WTC11 (cell line): ENCODE results near the gene THY1. TPM values are rescaled to one million over a fixed set of nuclear protein-coding genes. Genes with fewer than 3 reads are reported as not detected.

ENCODE experiments used
- ATAC-seq: fragments of 200-7000 bp; cut with Tn5 transposase; 2 replicates; pipeline ENCODE4 v1.10.0; 2021; ENCODE audit warnings: mild to moderate bottlenecking, moderate library complexity
- CTCF ChIA-PET: fragments of 300-600 bp; sonication (Branson Sonifier 250); formaldehyde crosslinking; loops from one replicate; lab custom pipeline; 2021; ENCODE audit warnings: antibody characterized with exemption; lab: Charles Lee
- POLR2A ChIA-PET: fragments of 350-600 bp; sonication (Branson Sonifier 250); formaldehyde crosslinking; loops from one replicate; lab custom pipeline; 2021; ENCODE audit warnings: antibody characterized with exemption; lab: Charles Lee
- DNase-seq: peaks from one replicate; pipeline ENCODE4 v3.0.0; 2021; ENCODE audit warnings: low spot score
- H3K27ac Mint-ChIP-seq: 2 replicates; pipeline ENCODE4 v1.8.0; 2021; ENCODE audit warnings: mixed read lengths
- H3K27me3 Mint-ChIP-seq: 2 replicates; pipeline ENCODE4 v1.8.0; 2021; ENCODE audit warnings: low read depth, mild to moderate bottlenecking, moderate library complexity, mixed read lengths
- H3K36me3 Mint-ChIP-seq: 2 replicates; pipeline ENCODE4 v1.8.0; 2021; ENCODE audit warnings: mixed read lengths
- H3K4me1 Mint-ChIP-seq: 2 replicates; pipeline ENCODE4 v1.8.0; 2022; ENCODE audit warnings: mixed read lengths
- H3K4me3 Mint-ChIP-seq: 2 replicates; pipeline ENCODE4 v1.8.0; 2021; ENCODE audit warnings: mild to moderate bottlenecking, moderate library complexity, mixed read lengths
- H3K9me3 Mint-ChIP-seq: 2 replicates; pipeline ENCODE4 v1.8.0; 2021; ENCODE audit warnings: mixed read lengths
- ATF1 ChIP-seq: sonication (generic); formaldehyde crosslinking; IDR thresholded peaks from 2 replicates; pipeline ENCODE4 v1.8.1; 2023; ENCODE audit warnings: mild to moderate bottlenecking, moderate library complexity, missing genetic modification reagents
- ATF2 ChIP-seq: sonication (generic); formaldehyde crosslinking; IDR thresholded peaks from 2 replicates; pipeline ENCODE4 v1.8.1; 2022; ENCODE audit warnings: low read depth, missing genetic modification reagents, borderline replicate concordance
- CDX4 ChIP-seq: fragments of 250-450 bp; sonication (Bioruptor Pico); IDR thresholded peaks from 2 replicates; pipeline ENCODE4 v1.9.0; 2021; ENCODE audit warnings: moderate library complexity, mild to moderate bottlenecking, inconsistent platforms, borderline replicate concordance
- CREM ChIP-seq: sonication (generic); formaldehyde crosslinking; IDR thresholded peaks from 2 replicates; pipeline ENCODE4 v1.8.1; 2022; ENCODE audit warnings: mild to moderate bottlenecking, missing genetic modification reagents, moderate library complexity
- E2F1 ChIP-seq: sonication (generic); formaldehyde crosslinking; IDR thresholded peaks from 2 replicates; pipeline ENCODE4 v1.8.0; 2022; ENCODE audit warnings: mild to moderate bottlenecking, missing genetic modification reagents
- EMX1 ChIP-seq: fragments of 250-450 bp; sonication (Bioruptor Pico); IDR thresholded peaks from 2 replicates; pipeline ENCODE4 v1.8.0; 2021; ENCODE audit warnings: mild to moderate bottlenecking
- ETV6 ChIP-seq: sonication (generic); formaldehyde crosslinking; IDR thresholded peaks from 2 replicates; pipeline ENCODE4 v1.8.1; 2022; ENCODE audit warnings: mild to moderate bottlenecking, missing genetic modification reagents
- GTF2I ChIP-seq: fragments of 250-450 bp; sonication (Bioruptor Pico); conservative IDR thresholded peaks from 2 replicates; pipeline ENCODE4 v1.4.0; 2021; ENCODE audit warnings: mild to moderate bottlenecking
- MAX ChIP-seq: sonication (generic); formaldehyde crosslinking; IDR thresholded peaks from 2 replicates; pipeline ENCODE4 v1.8.0; 2022; ENCODE audit warnings: mild to moderate bottlenecking, missing genetic modification reagents
- MLX ChIP-seq: sonication (generic); formaldehyde crosslinking; IDR thresholded peaks from 2 replicates; pipeline ENCODE4 v1.8.1; 2023; ENCODE audit warnings: mild to moderate bottlenecking, missing genetic modification reagents, moderate library complexity
- SOX15 ChIP-seq: fragments of 250-450 bp; sonication (Bioruptor Pico); IDR thresholded peaks from 2 replicates; pipeline ENCODE4 v1.9.0; 2021; ENCODE audit warnings: mild to moderate bottlenecking
- TCF7 ChIP-seq: sonication (generic); formaldehyde crosslinking; IDR thresholded peaks from 2 replicates; pipeline ENCODE4 v1.8.0; 2022; ENCODE audit warnings: mild to moderate bottlenecking, low read depth, missing genetic modification reagents, moderate library complexity
- TEAD1 ChIP-seq: sonication (generic); formaldehyde crosslinking; IDR thresholded peaks from 2 replicates; pipeline ENCODE4 v1.8.0; 2022; ENCODE audit warnings: mild to moderate bottlenecking, missing genetic modification reagents
- TP53 ChIP-seq: sonication (generic); formaldehyde crosslinking; IDR thresholded peaks from 2 replicates; pipeline ENCODE4 v1.8.1; 2023; ENCODE audit warnings: mild to moderate bottlenecking, missing genetic modification reagents
- ZMAT4 ChIP-seq: fragments of 250-450 bp; sonication (Bioruptor Pico); IDR thresholded peaks from 2 replicates; pipeline ENCODE4 v1.9.0; 2021; ENCODE audit warnings: mild to moderate bottlenecking
- ZNF121 ChIP-seq: sonication (generic); formaldehyde crosslinking; IDR thresholded peaks from 2 replicates; pipeline ENCODE4 v1.8.0; 2023; ENCODE audit warnings: missing genetic modification reagents
- ZNF138 ChIP-seq: sonication (generic); formaldehyde crosslinking; conservative IDR thresholded peaks from 2 replicates; pipeline ENCODE4 v1.8.1; 2022; ENCODE audit warnings: mild to moderate bottlenecking, moderate library complexity, missing genetic modification reagents
- ZNF263 ChIP-seq: sonication (generic); formaldehyde crosslinking; IDR thresholded peaks from 2 replicates; pipeline ENCODE4 v1.8.1; 2022; ENCODE audit warnings: low read depth, mild to moderate bottlenecking, moderate library complexity, missing genetic modification reagents
- ZNF416 ChIP-seq: fragments of 250-450 bp; sonication (Bioruptor Pico); IDR thresholded peaks from 2 replicates; pipeline ENCODE4 v1.9.0; 2021; ENCODE audit warnings: mild to moderate bottlenecking, inconsistent platforms
- ZNF671 ChIP-seq: fragments of 250-450 bp; sonication (Bioruptor Pico); IDR thresholded peaks from 2 replicates; pipeline ENCODE4 v1.8.0; 2021; ENCODE audit warnings: mild to moderate bottlenecking
- ZSCAN18 ChIP-seq: fragments of 250-450 bp; sonication (Bioruptor Pico); IDR thresholded peaks from 2 replicates; pipeline ENCODE4 v2.1.2; 2022; ENCODE audit warnings: mild to moderate bottlenecking, moderate library complexity
- total RNA-seq: library from RNA; stranded (reverse); gene quantifications from 3 replicates; pipeline ENCODE4 v1.2.3, GENCODE V29; 2021

THY1 gene
- total RNA-seq, 1 experiment from 2014 or later: 325 TPM

GRCh38 chr11:119381181-119381988 lies 41.6 kb downstream of the THY1 start, which contains the start of gene USP2 (continued):
- no peak for TF ChIP-seq TEAD1 (CRISPR knock-in tag)
- no peak for TF ChIP-seq MLX (CRISPR knock-in tag)
- TF ChIP-seq ZNF138 (CRISPR knock-in tag): no peak
- no peak for TF ChIP-seq E2F1
- TF ChIP-seq CREM: peak; percentile 77; the same call in 1 of the 2 replicates
- TF ChIP-seq EMX1 (CRISPR knock-in tag): no peak
- TF ChIP-seq TCF7 (CRISPR knock-in tag): no peak
- TF ChIP-seq CDX4 (CRISPR knock-in tag): no peak
- no peak for TF ChIP-seq ZNF416 (CRISPR knock-in tag)
- no peak for TF ChIP-seq ZSCAN18 (CRISPR knock-in tag)
- TF ChIP-seq ATF2: no peak

GRCh38 chr11:119380827-119381180 lies 42.2 kb downstream of the THY1 start:
- Mint-ChIP-seq H3K9me3 (no peaks in the 10 kb centered on the region), H3K36me3 (no peaks in the 10 kb centered on the region), H3K4me1 (peaks cover 45% of the 10 kb centered on the region), H3K27ac (0 out of 2 replicates have a peak overlapping the region, but pooled peaks have one; percentile 12), H3K27me3 (peaks cover 20% of the 10 kb centered on the region), H3K4me3 (no peak overlapping the region)
- ATAC-seq (peak; percentile 12), DNase-seq (no peak)
- POLR2A ChIA-PET: interaction anchor here (0.6 to 1.5 kb wide), 5 partner anchors 19 to 36 kb away, joined by 3 to 5 read pairs (median 4); no protein-coding TSS in a partner anchor
- CTCF ChIA-PET: interaction anchor here (0.6 to 12.9 kb wide), 28 partner anchors 8 to 922 kb away, joined by 3 to 262 read pairs (median 4); partner anchors contain the start of genes C1QTNF5, HINFP, MFRP and RNF26
- peak; percentile 76 for TF ChIP-seq MAX
- TF ChIP-seq TP53 (CRISPR knock-in tag): no peak
- TF ChIP-seq ZNF263: no peak

GRCh38 chr11:119380160-119380826 lies 42.7 kb downstream of the THY1 start:
- TF ChIP-seq ZMAT4 (CRISPR knock-in tag) (no peak), ETV6 (no peak), GTF2I (no peak), ZSCAN18 (CRISPR knock-in tag) (no peak), ZNF671 (CRISPR knock-in tag) (no peak), ATF1 (CRISPR knock-in tag) (no peak), ZNF121 (CRISPR knock-in tag) (no peak), TEAD1 (CRISPR knock-in tag) (no peak), SOX15 (CRISPR knock-in tag) (no peak), MAX (no peak)
- ChIA-PET POLR2A (interaction anchor here (1.2 to 1.5 kb wide), 3 partner anchors 24 to 36 kb away, joined by 3 to 5 read pairs (median 4); no protein-coding TSS in a partner anchor), CTCF (interaction anchor here (0.9 to 12.9 kb wide), 19 partner anchors 8 to 923 kb away, joined by 3 to 262 read pairs (median 5); partner anchors contain the start of genes C1QTNF5, HINFP, MFRP and THY1)
- Mint-ChIP-seq H3K9me3 (no peaks in the 10 kb centered on the region), H3K36me3 (no peaks in the 10 kb centered on the region), H3K4me3 (no peak overlapping the region), H3K27me3 (peaks cover 20% of the 10 kb centered on the region), H3K4me1 (peaks cover 50% of the 10 kb centered on the region), H3K27ac (no peak overlapping the region)
- DNase-seq (no peak), ATAC-seq (no peak)
